RPMI8226 (cell line): ENCODE data around the gene PGBD2.
"Not testable (repeated sequence)": the region's sequence is repeated elsewhere in the genome, so short reads cannot be mapped to it uniquely, and the experiment has no call there.

ENCODE experiments used
- DNase-seq: peaks from one replicate; pipeline ENCODE4 v3.0.0-alpha.2; 2015

Gene PGBD2

DNA sequence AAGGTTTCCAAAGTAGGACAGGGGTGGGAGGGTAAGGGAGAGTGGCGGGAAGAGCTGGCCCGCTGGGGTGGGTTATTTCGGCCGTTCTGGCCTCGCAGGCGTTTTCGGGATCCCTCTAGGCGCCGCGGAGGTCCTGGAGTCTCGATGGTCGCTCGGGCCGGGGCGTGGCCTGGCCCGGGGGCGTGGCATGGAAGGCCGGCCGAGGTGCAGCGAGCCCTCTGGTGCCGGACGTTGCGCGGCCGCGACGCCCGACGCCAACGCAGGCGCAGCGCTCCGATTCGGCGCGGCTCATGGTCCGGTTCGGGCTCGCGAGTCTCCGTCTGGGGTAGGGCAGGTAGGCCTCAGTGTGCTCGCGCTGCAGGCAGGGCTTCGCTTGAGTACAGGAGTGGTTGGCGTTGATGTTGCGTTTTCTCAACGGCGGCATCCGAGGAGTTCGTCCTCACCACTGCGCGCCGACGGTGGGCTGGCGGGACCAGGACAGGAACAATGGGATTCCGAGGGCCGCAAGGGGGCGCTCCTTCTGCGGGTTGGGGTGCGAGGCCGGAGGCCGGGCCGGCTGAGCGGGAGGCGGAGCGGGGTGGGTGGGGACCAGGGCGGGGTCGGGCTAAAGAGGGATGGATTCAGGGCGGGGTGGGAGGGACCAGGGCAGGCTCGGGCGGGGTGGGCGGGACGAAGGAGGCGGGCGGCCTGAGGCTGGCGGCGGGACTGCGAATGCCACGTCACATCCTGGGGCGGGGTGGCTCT lies at the start of gene PGBD2:
Gene PGBD2 (plus strand): TSS at position 227 of the 744 bp plus-strand sequence. CDS start 7,628 bp downstream, outside the sequence.
- DNase-seq = peak; percentile 95

DNA sequence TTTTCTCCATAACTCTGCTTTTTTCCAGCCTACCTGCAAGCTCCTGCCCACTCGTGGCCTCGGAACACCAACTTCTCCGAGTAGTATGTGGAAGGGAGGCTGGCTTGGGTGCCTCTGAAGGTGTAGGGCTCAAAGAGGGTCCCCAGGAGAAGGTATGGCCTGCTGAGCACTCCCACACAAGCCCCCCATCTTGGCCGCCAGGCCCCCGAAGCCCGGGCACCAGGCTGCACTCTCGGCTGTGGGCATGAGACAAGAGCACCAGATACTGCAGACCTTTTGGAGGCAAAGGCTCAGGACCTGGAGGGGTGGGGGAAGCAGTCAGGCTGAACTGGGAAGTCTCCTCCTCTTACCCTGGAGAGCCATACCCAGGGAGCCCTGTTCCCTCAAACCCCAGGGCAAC lies 48.8 kb upstream of the PGBD2 start:
- DNase-seq = no peak

DNA sequence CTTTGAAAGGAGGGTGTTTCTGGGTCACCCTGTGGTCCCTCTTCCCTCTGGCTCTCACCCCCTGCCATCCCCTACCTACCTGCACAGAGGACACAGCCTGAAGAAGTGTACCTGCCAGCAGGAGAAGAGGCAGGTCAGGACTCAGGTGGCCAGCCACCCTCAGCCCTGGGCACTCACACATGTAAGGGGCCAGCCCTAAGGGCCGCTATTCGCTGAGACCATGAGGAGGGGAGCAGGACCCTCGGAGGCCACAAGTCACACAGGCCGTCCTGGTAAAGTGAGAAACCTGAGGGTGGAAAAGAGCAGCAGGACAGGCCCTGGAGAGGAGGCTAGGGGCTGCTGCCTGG lies 48.3 kb upstream of the PGBD2 start:
- DNase-seq = no peak

GRCh38 chr1:248858096-248858890 lies 47.7 kb upstream of the PGBD2 start:
- DNase-seq = peak; percentile 87

GRCh38 chr1:248858891-248859889 lies 46.8 kb upstream of the PGBD2 start, which contains the start of gene ZNF692:
Gene ZNF692, minus strand, starts transcription at chr1:248859085. Its CDS starts 776 bp downstream, at chr1:248858309.
- peak; percentile 100 for DNase-seq

DNA sequence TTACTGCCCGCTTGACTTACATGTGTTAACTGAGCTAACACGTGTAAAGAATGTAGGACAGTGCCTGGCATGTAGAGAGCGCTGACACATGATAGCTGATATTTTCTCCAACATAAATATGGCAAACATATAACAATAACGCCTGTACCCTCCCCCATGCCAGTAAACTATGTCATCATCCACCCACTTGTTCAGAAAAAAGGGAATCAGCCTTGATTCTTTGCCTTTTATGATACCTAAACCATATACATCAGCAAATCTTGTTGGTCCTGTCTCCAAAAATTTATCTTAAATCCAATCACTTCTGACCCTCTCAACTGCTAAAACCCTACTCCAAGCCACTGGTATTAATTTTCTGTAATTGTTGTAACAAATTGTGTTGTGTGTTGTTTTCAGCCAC lies 46.0 kb upstream of the PGBD2 start:
- DNase-seq = no peak

GRCh38 chr1:248861616-248862015 lies 44.4 kb upstream of the PGBD2 start:
- DNase-seq = no peak

GRCh38 chr1:248862695-248862997 lies 43.4 kb upstream of the PGBD2 start:
- no peak for DNase-seq

DNA sequence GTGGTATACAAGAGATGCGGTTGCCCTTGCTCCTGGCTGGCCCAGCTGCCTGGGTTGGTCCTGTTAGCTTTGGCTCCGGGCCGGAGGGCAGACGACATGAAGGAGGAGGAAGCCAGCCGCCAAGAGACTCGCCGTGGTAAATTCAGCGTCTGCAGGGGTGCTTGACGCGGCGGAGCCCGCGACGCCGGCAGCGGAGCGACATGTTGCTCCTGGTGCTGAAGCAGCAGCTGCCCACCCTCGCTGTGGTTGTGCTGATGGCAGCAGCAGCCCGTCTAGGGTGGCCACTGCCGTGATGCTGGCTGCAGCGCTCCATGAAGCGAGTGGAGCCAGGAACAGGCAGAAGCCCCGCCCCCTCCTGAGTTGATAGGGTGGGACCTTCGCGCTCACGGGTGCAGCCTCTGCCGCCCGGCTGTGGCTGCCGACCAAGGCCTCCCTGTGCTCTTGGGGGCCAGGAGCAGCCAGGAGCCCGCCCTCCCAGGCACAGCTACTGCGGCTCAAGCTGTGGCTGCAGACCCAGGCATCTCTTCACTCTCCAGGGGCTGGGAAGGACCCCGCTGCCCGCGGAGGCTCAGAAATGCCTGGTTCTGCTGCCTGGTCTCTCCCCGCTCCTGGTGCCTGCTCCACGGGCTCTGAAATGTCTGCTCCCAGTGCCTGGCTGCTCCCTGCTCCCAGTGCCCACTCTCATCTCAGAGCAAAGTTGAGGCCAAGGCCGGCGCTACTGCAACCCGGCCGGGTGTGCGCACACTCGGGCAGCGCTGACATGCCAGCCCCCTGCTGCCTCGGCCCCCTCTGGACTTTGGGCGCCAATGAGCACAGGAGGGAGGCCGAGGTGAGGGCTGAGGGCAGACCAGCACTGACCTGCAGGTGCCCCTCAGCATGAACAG lies 42.8 kb upstream of the PGBD2 start:
- DNase-seq = peak; percentile 85

- DNase-seq = no peak
Observed at GRCh38 chr1:248871837-248872401, 34.1 kb upstream of the PGBD2 start.

DNA sequence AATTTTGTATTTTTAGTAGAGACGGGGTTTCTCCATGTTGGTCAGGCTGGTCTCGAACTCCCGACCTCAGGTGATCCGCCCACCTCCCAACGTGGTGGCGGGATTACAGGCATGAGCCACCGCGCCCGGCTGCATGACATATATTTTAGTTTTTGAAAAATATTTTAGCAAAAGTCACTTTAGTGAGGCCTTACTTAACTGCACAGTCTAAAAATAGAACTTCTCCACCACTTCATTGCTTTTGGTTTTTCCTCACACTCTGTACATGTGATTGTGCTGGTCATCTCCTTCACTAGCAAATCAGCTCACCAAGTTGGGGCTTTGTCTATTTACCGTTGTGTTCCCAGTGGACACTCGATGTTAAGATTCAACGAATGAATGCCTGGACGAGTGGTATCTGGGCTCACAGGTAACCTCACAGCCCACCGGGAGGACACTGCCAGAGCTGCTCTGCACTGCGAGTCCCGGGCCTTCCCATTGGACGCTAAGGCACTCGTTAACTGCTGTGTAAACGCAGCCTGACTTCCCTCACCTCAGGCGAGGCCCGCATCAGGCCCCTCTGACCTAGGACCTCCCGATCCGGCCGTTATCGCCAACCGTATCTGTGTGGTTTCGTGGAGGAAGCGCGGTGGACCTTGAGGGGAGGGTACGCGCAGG lies 33.2 kb upstream of the PGBD2 start:
- DNase-seq = peak; percentile 76

DNA sequence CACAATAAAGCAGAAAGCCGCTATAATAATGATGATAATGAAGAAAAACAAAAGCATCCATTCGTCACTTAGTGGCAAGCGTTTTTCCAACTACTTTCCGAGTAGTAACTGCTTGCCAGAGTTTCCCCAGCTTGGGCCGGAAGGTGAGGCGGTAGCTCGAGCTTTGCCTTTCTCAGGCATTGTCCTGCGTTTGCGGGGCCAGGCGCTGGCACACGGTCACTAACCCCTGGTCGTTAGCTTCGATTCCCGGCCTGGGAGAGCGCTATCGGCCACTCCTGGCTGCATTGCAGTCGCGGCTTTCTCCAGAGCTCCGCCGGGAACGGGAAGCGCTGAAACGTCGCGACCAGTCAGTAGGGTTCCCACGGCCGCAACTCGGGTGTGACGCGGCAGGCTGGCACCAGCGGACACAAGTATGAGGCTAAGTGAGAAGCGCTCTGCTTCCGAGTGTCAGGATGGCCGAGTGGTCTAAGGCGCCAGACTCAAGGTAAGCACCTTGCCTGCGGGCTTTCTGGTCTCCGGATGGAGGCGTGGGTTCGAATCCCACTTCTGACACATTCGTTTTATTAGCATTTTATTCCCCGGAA lies 32.5 kb upstream of the PGBD2 start:
- DNase-seq = peak; percentile 96

- DNase-seq = peak; percentile 93
Observed at GRCh38 chr1:248873993-248874533, 32.0 kb upstream of the PGBD2 start.

- no peak for DNase-seq
Observed at GRCh38 chr1:248881261-248881660, 24.8 kb upstream of the PGBD2 start.

DNA sequence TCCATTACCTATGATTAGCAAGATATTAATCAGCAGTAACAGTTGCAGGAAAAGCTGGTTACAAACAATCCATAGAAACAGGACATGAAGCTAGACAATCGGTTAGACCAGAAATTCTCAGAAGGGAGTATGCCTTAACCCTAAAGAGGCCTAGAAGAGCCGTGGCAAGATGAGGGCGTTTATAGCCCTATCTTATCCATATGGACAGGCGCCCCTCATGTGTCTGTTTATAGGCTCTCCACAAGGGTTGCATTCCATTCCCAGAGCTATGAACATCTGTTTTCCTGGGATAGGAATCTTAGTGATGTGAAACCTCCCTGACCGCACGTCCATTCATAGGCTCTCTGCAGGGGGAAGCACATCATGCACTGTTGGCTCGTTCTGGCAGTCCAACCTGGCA lies 23.6 kb upstream of the PGBD2 start:
- DNase-seq = not testable (repeated sequence)

DNA sequence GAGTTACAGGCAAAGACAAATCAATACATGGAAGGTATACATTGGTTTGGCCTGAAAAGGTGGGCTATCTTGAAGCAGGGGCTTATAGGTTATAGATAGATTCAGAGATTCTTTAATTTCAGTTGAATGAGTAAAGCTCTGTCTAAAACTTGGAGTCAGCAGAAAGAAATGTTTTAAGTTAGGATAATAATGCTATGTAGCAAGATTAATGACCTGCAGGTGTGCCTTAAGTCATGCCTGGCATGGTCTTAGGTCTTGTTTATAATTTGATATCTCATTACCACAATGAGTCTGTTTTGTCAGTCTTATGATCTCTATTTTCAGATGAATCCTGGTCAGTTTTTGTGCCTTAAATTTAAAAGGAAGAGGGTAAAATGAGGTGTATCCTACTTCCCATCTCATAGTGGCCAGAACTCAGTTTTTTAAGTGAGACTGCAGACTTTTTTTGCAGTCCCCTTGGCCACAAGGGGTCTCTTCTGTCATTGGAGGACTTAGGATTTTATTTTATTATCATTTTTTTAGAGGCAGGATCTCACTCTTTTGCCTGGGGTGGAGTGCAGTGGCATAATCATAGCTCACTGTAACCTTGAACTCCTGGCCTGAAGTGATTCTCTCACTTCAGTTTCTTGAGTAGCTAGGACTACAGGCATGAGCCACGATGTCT lies 21.3 kb upstream of the PGBD2 start:
- peak; percentile 18 for DNase-seq

- no peak for DNase-seq
Observed at GRCh38 chr1:248885646-248886045, 20.4 kb upstream of the PGBD2 start.

- no peak for DNase-seq
Observed at GRCh38 chr1:248886237-248886895, 19.7 kb upstream of the PGBD2 start.

GRCh38 chr1:248889914-248890243 lies 16.2 kb upstream of the PGBD2 start:
- not testable (repeated sequence) for DNase-seq
